H7 (cell line): ENCODE measurements around the gene DIPK1C. TPM values are rescaled to one million over a fixed set of nuclear protein-coding genes. Genes with fewer than 3 reads are reported as not detected.

Experiments used
- DNase-seq: peaks from one replicate; pipeline ENCODE4 v3.0.0; 2012
- H3K27me3 ChIP-seq: 2 replicates; pipeline ENCODE4 v1.6.0; 2011; ENCODE audit warnings: mild to moderate bottlenecking, low read length; ENCODE audit not compliant: control insufficient read depth, insufficient read depth
- H3K36me3 ChIP-seq: replicated peaks from 2 replicates; pipeline ENCODE4 v1.5.1; 2011; ENCODE audit warnings: low read length; ENCODE audit not compliant: control insufficient read depth, insufficient read depth
- H3K4me3 ChIP-seq: 2 replicates; pipeline ENCODE4 v1.5.1; 2011; ENCODE audit warnings: low read depth, mild to moderate bottlenecking, control low read depth, low read length, moderate library complexity; ENCODE audit not compliant: insufficient read depth
- total RNA-seq: library from RNA; depleted of rRNA; stranded (reverse); fragments of >200 nt; shearing (Covaris generic); gene quantifications from 2 replicates; pipeline ENCODE4 v1.2.3, GENCODE V29; 2014

DIPK1C gene
- total RNA-seq, 1 experiment from 2014 or later, result not detected

- H3K27me3 ChIP-seq, result no peaks in the 10 kb centered on the region
- no peak for DNase-seq
- no peaks in the 10 kb centered on the region for H3K36me3 ChIP-seq
- H3K4me3 ChIP-seq, result no peak overlapping the region
Observed at GRCh38 chr18:74402806-74403433, 54.2 kb downstream of the DIPK1C start.

GRCh38 chr18:74400813-74401212 lies 56.3 kb downstream of the DIPK1C start:
- DNase-seq, result no peak
- H3K27me3 ChIP-seq, result no peaks in the 10 kb centered on the region
- no peaks in the 10 kb centered on the region for H3K36me3 ChIP-seq
- H3K4me3 ChIP-seq, result no peak overlapping the region

GRCh38 chr18:74399091-74399887 lies 57.8 kb downstream of the DIPK1C start:
- Histone ChIP-seq H3K27me3 (no peaks in the 10 kb centered on the region), H3K4me3 (no peak overlapping the region), H3K36me3 (no peaks in the 10 kb centered on the region)
- DNase-seq, result no peak

GRCh38 chr18:74397572-74397971 lies 59.5 kb downstream of the DIPK1C start:
- DNase-seq, result no peak
- no peak overlapping the region for H3K4me3 ChIP-seq
- no peaks in the 10 kb centered on the region for H3K27me3 ChIP-seq
- no peaks in the 10 kb centered on the region for H3K36me3 ChIP-seq

GRCh38 chr18:74396171-74397169 lies 60.6 kb downstream of the DIPK1C start:
- no peaks in the 10 kb centered on the region for H3K27me3 ChIP-seq
- H3K36me3 ChIP-seq, result no peaks in the 10 kb centered on the region
- DNase-seq, result no peak
- H3K4me3 ChIP-seq, result no peak overlapping the region

- Histone ChIP-seq H3K27me3 (no peaks in the 10 kb centered on the region), H3K36me3 (no peaks in the 10 kb centered on the region), H3K4me3 (no peak overlapping the region)
- DNase-seq, result no peak
Observed at GRCh38 chr18:74395648-74396154, 61.4 kb downstream of the DIPK1C start.

GRCh38 chr18:74395006-74395405 lies 62.1 kb downstream of the DIPK1C start:
- Histone ChIP-seq H3K4me3 (no peak overlapping the region), H3K36me3 (no peaks in the 10 kb centered on the region), H3K27me3 (no peaks in the 10 kb centered on the region)
- no peak for DNase-seq

GRCh38 chr18:74392323-74392722 lies 64.8 kb downstream of the DIPK1C start:
- Histone ChIP-seq H3K36me3 (no peaks in the 10 kb centered on the region), H3K27me3 (no peaks in the 10 kb centered on the region), H3K4me3 (no peak overlapping the region)
- DNase-seq, result no peak

GRCh38 chr18:74390900-74391299 lies 66.2 kb downstream of the DIPK1C start:
- Histone ChIP-seq H3K27me3 (no peaks in the 10 kb centered on the region), H3K4me3 (no peak overlapping the region), H3K36me3 (no peaks in the 10 kb centered on the region)
- DNase-seq, result no peak

- Histone ChIP-seq H3K4me3 (no peak overlapping the region), H3K27me3 (no peaks in the 10 kb centered on the region), H3K36me3 (no peaks in the 10 kb centered on the region)
- no peak for DNase-seq
Observed at GRCh38 chr18:74389991-74390390, 67.1 kb downstream of the DIPK1C start.

- H3K27me3 ChIP-seq, result no peaks in the 10 kb centered on the region
- H3K4me3 ChIP-seq, result no peak overlapping the region
- no peaks in the 10 kb centered on the region for H3K36me3 ChIP-seq
- DNase-seq, result no peak
Observed at GRCh38 chr18:74389171-74389927, 67.8 kb downstream of the DIPK1C start.

GRCh38 chr18:74388227-74388626 lies 68.9 kb downstream of the DIPK1C start:
- no peaks in the 10 kb centered on the region for H3K27me3 ChIP-seq
- no peak overlapping the region for H3K4me3 ChIP-seq
- no peaks in the 10 kb centered on the region for H3K36me3 ChIP-seq
- DNase-seq, result no peak

GRCh38 chr18:74387383-74387782 lies 69.7 kb downstream of the DIPK1C start:
- DNase-seq, result no peak
- H3K27me3 ChIP-seq, result no peaks in the 10 kb centered on the region
- no peak overlapping the region for H3K4me3 ChIP-seq
- H3K36me3 ChIP-seq, result no peaks in the 10 kb centered on the region
